Upper lobe of left lung (tissue), 6 donors: ENCODE results near the gene TAOK1. TPM values are rescaled to one million over a fixed set of nuclear protein-coding genes. Genes with fewer than 3 reads are reported as not detected.
"Not testable (repeated sequence)": the region's sequence is repeated elsewhere in the genome, so short reads cannot be mapped to it uniquely, and the experiment has no call there.

Source experiments
- ATAC-seq, 2 donors: fragments of 200-7000 bp; cut with Tn5 transposase; one replicate each; pipeline ENCODE4 v1.9.1; 2022; ENCODE audit warnings: mild to moderate bottlenecking in 2 of 2, moderate library complexity in 2 of 2; ENCODE audit not compliant: low FRiP score in 2 of 2
- DNase-seq, 2 donors: peaks; one replicate each; pipeline ENCODE4 v3.0.0-alpha.2; 2019 to 2020
- H3K27ac ChIP-seq, 4 donors: fragments of 200-600 bp; sonication (generic); one replicate each; pipeline ENCODE4 v1.5.1; 2016 to 2019
- H3K27me3 ChIP-seq, 4 donors: fragments of 200-600 bp; sonication (generic); one replicate each; pipeline ENCODE4 v1.5.1; 2017 to 2019
- H3K36me3 ChIP-seq, 4 donors: fragments of 200-600 bp; sonication (generic); one replicate each; pipeline ENCODE4 v1.5.1; 2016 to 2019
- H3K4me1 ChIP-seq, 4 donors: fragments of 200-600 bp; sonication (generic); one replicate each; pipeline ENCODE4 v1.5.1; 2018 to 2019
- H3K4me3 ChIP-seq, 4 donors: fragments of 200-600 bp; sonication (generic); one replicate each; pipeline ENCODE4 v1.5.1; 2017 to 2019; ENCODE audit warnings: mild to moderate bottlenecking in 2 of 4, moderate library complexity in 1 of 4
- H3K9me3 ChIP-seq, 4 donors: fragments of 200-600 bp; sonication (generic); one replicate each; pipeline ENCODE4 v1.5.1; 2018 to 2019
- CTCF ChIP-seq, 6 experiments: fragments of 450-650 bp in 4 of 6; fragments of 200-600 bp in 2 of 6; sonication (generic) in 2 of 6; IDR thresholded peaks; one replicate each; pipeline ENCODE4 v1.5.1; 2016 to 2019; ENCODE audit warnings: antibody characterized with exemption in 6 of 6
- EP300 ChIP-seq, 4 donors: sonication (generic); formaldehyde crosslinking; IDR thresholded peaks; one replicate each; pipeline ENCODE4 v1.5.1; 2017; ENCODE audit warnings: antibody characterized with exemption in 4 of 4, control low read depth in 2 of 4
- POLR2A ChIP-seq, 4 donors: fragments of 450-650 bp; IDR thresholded peaks; one replicate each; pipeline ENCODE4 v1.5.1; 2016 to 2017; ENCODE audit warnings: antibody characterized with exemption in 4 of 4, mild to moderate bottlenecking in 2 of 4
- POLR2AphosphoS5 ChIP-seq, 2 donors: sonication (generic); formaldehyde crosslinking; IDR thresholded peaks; one replicate each; pipeline ENCODE4 v1.5.1; 2017; ENCODE audit warnings: antibody characterized with exemption in 2 of 2
- WGBS, 2 donors: methylation state at CpG; one replicate each; pipeline ENCODE4 v1.1.5; 2017 to 2018; 5-methylcytosine and 5-hydroxymethylcytosine counted together
- total RNA-seq, 6 donors: library from RNA; depleted of rRNA in 4 of 6; stranded (reverse); fragments of >200 nt in 4 of 6; gene quantifications; one replicate each; pipeline versions ENCODE4 v1.1.0 to v1.2.1, GENCODE V29; 2016 to 2021
- donor health status: DM: no; HTN: no; CAD: no; lungs with moderate emphysema.
- donor health status: DM: no; HTN: yes; CAD: no; lungs with severe emphysema.

The TAOK1 gene
- total RNA-seq, 6 donors from 2014 or later: 43.0 to 100 (median 59.3) TPM

GRCh38 chr17:29345066-29345465 lies 45.1 kb upstream of the TAOK1 start:
- 79 to 83% methylated on average over 3 of the region's 3 CpGs for WGBS, 2 donors
- H3K27me3 ChIP-seq: no peaks in the 10 kb centered on the region
- no peak overlapping the region for H3K27ac ChIP-seq
- H3K9me3 ChIP-seq: no peaks in the 10 kb centered on the region
- H3K4me3 ChIP-seq: no peak overlapping the region
- no peak for DNase-seq
- ATAC-seq: no peak
- no peaks in the 10 kb centered on the region for H3K36me3 ChIP-seq
- TF ChIP-seq POLR2AphosphoS5 (IDR thresholded peaks at IDR 0.05) (no peak), POLR2A (IDR thresholded peaks at IDR 0.05) (no peak), CTCF (IDR thresholded peaks at IDR 0.05) (no peak), EP300 (IDR thresholded peaks at IDR 0.05) (no peak)
- no peaks in the 10 kb centered on the region for H3K4me1 ChIP-seq

GRCh38 chr17:29345470-29345869 lies 44.7 kb upstream of the TAOK1 start:
- DNase-seq, H3K27ac ChIP-seq, H3K9me3 ChIP-seq, H3K36me3 ChIP-seq, H3K4me3 ChIP-seq, ATAC-seq, H3K4me1 ChIP-seq, H3K27me3 ChIP-seq: not testable (repeated sequence)
- WGBS, 2 donors: 95% methylated on average over 11 of the region's 11 CpGs

- no peaks in the 10 kb centered on the region for H3K9me3 ChIP-seq
- H3K4me3 ChIP-seq: no peak overlapping the region
- H3K4me1 ChIP-seq: no peaks in the 10 kb centered on the region
- no peak for DNase-seq
- 91 to 97% methylated on average over 6 of the region's 6 CpGs for WGBS, 2 donors
- no peaks in the 10 kb centered on the region for H3K27me3 ChIP-seq
- no peak overlapping the region for H3K27ac ChIP-seq
- TF ChIP-seq POLR2A (IDR thresholded peaks at IDR 0.05) (no peak), EP300 (IDR thresholded peaks at IDR 0.05) (no peak), POLR2AphosphoS5 (IDR thresholded peaks at IDR 0.05) (no peak), CTCF (IDR thresholded peaks at IDR 0.05) (no peak)
- no peak for ATAC-seq
- no peaks in the 10 kb centered on the region for H3K36me3 ChIP-seq
These were observed 43.7 kb upstream of the TAOK1 start for GRCh38 chr17:29346462-29346861.

- Histone ChIP-seq H3K27me3 (no peaks in the 10 kb centered on the region), H3K27ac (no peak overlapping the region), H3K36me3 (no peaks in the 10 kb centered on the region), H3K4me1 (no peaks in the 10 kb centered on the region), H3K4me3 (no peak overlapping the region), H3K9me3 (no peaks in the 10 kb centered on the region)
- ATAC-seq: no peak
- DNase-seq: no peak
- WGBS, 2 donors: 79% methylated on average over 3 of the region's 3 CpGs
- no peak for TF ChIP-seq POLR2AphosphoS5 (IDR thresholded peaks at IDR 0.05)
- no peak for TF ChIP-seq POLR2A (IDR thresholded peaks at IDR 0.05)
- no peak for TF ChIP-seq EP300 (IDR thresholded peaks at IDR 0.05)
- no peak for TF ChIP-seq CTCF (IDR thresholded peaks at IDR 0.05)
These were observed 42.1 kb upstream of the TAOK1 start for GRCh38 chr17:29347831-29348629.

- no peak for DNase-seq
- no peak for TF ChIP-seq POLR2AphosphoS5 (IDR thresholded peaks at IDR 0.05)
- TF ChIP-seq POLR2A (IDR thresholded peaks at IDR 0.05): no peak
- Histone ChIP-seq H3K9me3 (no peaks in the 10 kb centered on the region), H3K36me3 (no peaks in the 10 kb centered on the region), H3K27ac (no peak overlapping the region), H3K4me3 (no peak overlapping the region), H3K27me3 (no peaks in the 10 kb centered on the region), H3K4me1 (no peaks in the 10 kb centered on the region)
- ATAC-seq: no peak
- 65 to 69% methylated on average over 2 of the region's 2 CpGs for WGBS, 2 donors
These were observed 40.8 kb upstream of the TAOK1 start for GRCh38 chr17:29349409-29349808.

- TF ChIP-seq POLR2AphosphoS5 (IDR thresholded peaks at IDR 0.05) (no peak), CTCF (IDR thresholded peaks at IDR 0.05) (no peak), EP300 (IDR thresholded peaks at IDR 0.05) (no peak), POLR2A (IDR thresholded peaks at IDR 0.05) (no peak)
- DNase-seq: no peak
- no peak for ATAC-seq
- no peaks in the 10 kb centered on the region for H3K4me1 ChIP-seq
- no peaks in the 10 kb centered on the region for H3K27me3 ChIP-seq
- no peaks in the 10 kb centered on the region for H3K36me3 ChIP-seq
- no peaks in the 10 kb centered on the region for H3K9me3 ChIP-seq
- H3K4me3 ChIP-seq: no peak overlapping the region
- H3K27ac ChIP-seq: no peak overlapping the region
- WGBS, 2 donors: 75 to 82% methylated on average over 2 of the region's 2 CpGs
These were observed 38.0 kb upstream of the TAOK1 start for GRCh38 chr17:29352146-29352545.
